Cardiac fibroblast (primary cell): ENCODE data around the gene UGGT2.

Source experiments
- DNase-seq, 2 donors: peaks; one replicate each; pipeline versions ENCODE4 v3.0.0 to v3.0.0-alpha.2; 2010; ENCODE audit warnings: low read depth in 2 of 2
- H3K4me3 ChIP-seq, 2 donors: replicated peaks in 1 of 2; 1 replicate in 1 of 2; 2 replicates in 1 of 2; pipeline ENCODE4 v1.5.1; 2011; ENCODE audit warnings: low read depth in 2 of 2, low read length in 2 of 2, mild to moderate bottlenecking in 2 of 2, moderate library complexity in 1 of 2
- CTCF ChIP-seq: IDR thresholded peaks from one replicate; pipeline ENCODE4 v1.5.1; 2011; ENCODE audit warnings: low read depth, mild to moderate bottlenecking, low read length, inconsistent platforms

Gene UGGT2

GRCh38 chr13:96053003-96053703 lies at the start of gene UGGT2:
TSS of gene UGGT2 (minus strand) at chr13:96053401. CDS start at chr13:96053312, 89 bp downstream.
- no peak for TF ChIP-seq CTCF
- peak within 1 kb of the TSS; percentile 74 to 99 for H3K4me3 ChIP-seq
- peak; percentile 95 to 97 for DNase-seq

GRCh38 chr13:96100457-96101220 lies 47.4 kb upstream of the UGGT2 start:
- peak in 1 of 2 donors; percentile 6 for DNase-seq
- H3K4me3 ChIP-seq, result no peak overlapping the region
- TF ChIP-seq CTCF, result no peak

GRCh38 chr13:96093296-96094006 lies 40.2 kb upstream of the UGGT2 start:
- no peak overlapping the region for H3K4me3 ChIP-seq
- no peak for TF ChIP-seq CTCF
- DNase-seq, result peak in 1 of 2 donors; percentile 42

- peak overlapping the region in 1 of 2 donors; percentile 56 for H3K4me3 ChIP-seq
Observed at GRCh38 chr13:96091164-96092117, 38.2 kb upstream of the UGGT2 start.

GRCh38 chr13:96090240-96091101 lies 37.3 kb upstream of the UGGT2 start:
- TF ChIP-seq CTCF, result no peak
- peak; percentile 12 to 13 for DNase-seq
- peak overlapping the region in 1 of 2 donors; percentile 56 for H3K4me3 ChIP-seq

More at GRCh38 chr13:96091164-96092117, 38.2 kb upstream of the UGGT2 start:
- peak; percentile 1 to 22 for DNase-seq
- no peak for TF ChIP-seq CTCF
